GM19328 (cell line): ENCODE data around the gene ZNF804A.
"Not testable (repeated sequence)": the region's sequence is repeated elsewhere in the genome, so short reads cannot be mapped to it uniquely, and the experiment has no call there.

ENCODE experiments used
- ATAC-seq: cut with Tn5 transposase; IDR thresholded peaks from one replicate; pipeline ENCODE4 v1.9.1; 2021; ENCODE audit warnings: mild to moderate bottlenecking, moderate library complexity; ENCODE audit not compliant: unreplicated experiment

The ZNF804A gene

GRCh38 chr2:184696644-184697043 lies 98.3 kb downstream of the ZNF804A start:
- no peak for ATAC-seq

GRCh38 chr2:184698476-184698875 lies 100.1 kb downstream of the ZNF804A start:
- no peak for ATAC-seq

- no peak for ATAC-seq
These were observed 123.6 kb downstream of the ZNF804A start for GRCh38 chr2:184721881-184722280.

GRCh38 chr2:184727813-184728212 lies 129.5 kb downstream of the ZNF804A start:
- ATAC-seq = no peak

GRCh38 chr2:184728411-184728810 lies 130.1 kb downstream of the ZNF804A start:
- no peak for ATAC-seq

GRCh38 chr2:184729581-184729980 lies 131.3 kb downstream of the ZNF804A start:
- ATAC-seq = no peak

GRCh38 chr2:184730288-184730687 lies 132.0 kb downstream of the ZNF804A start:
- peak; percentile 68 for ATAC-seq

- ATAC-seq = no peak
These were observed 136.0 kb downstream of the ZNF804A start for GRCh38 chr2:184734338-184734737.

- no peak for ATAC-seq
These were observed 137.3 kb downstream of the ZNF804A start for GRCh38 chr2:184735611-184736010.

GRCh38 chr2:184743096-184743495 lies 144.8 kb downstream of the ZNF804A start:
- no peak for ATAC-seq

GRCh38 chr2:184756161-184756560 lies 157.8 kb downstream of the ZNF804A start:
- no peak for ATAC-seq

GRCh38 chr2:184756885-184757284 lies 158.6 kb downstream of the ZNF804A start:
- ATAC-seq = no peak

GRCh38 chr2:184759557-184760255 lies 161.4 kb downstream of the ZNF804A start:
- not testable (repeated sequence) for ATAC-seq

GRCh38 chr2:184760931-184761330 lies 162.6 kb downstream of the ZNF804A start:
- no peak for ATAC-seq

- ATAC-seq = no peak
These were observed 167.0 kb downstream of the ZNF804A start for GRCh38 chr2:184765112-184765895.

GRCh38 chr2:184767059-184767458 lies 168.7 kb downstream of the ZNF804A start:
- ATAC-seq = no peak

- no peak for ATAC-seq
These were observed 170.7 kb downstream of the ZNF804A start for GRCh38 chr2:184769023-184769422.

- no peak for ATAC-seq
These were observed 171.4 kb downstream of the ZNF804A start for GRCh38 chr2:184769686-184770085.

GRCh38 chr2:184779777-184780176 lies 181.4 kb downstream of the ZNF804A start:
- ATAC-seq = no peak

GRCh38 chr2:184780384-184780783 lies 182.1 kb downstream of the ZNF804A start:
- no peak for ATAC-seq

- ATAC-seq = no peak
These were observed 182.6 kb downstream of the ZNF804A start for GRCh38 chr2:184780944-184781343.

GRCh38 chr2:184783576-184783975 lies 185.2 kb downstream of the ZNF804A start:
- no peak for ATAC-seq
